ENCODE measurements around the gene FAM110D.

DNA sequence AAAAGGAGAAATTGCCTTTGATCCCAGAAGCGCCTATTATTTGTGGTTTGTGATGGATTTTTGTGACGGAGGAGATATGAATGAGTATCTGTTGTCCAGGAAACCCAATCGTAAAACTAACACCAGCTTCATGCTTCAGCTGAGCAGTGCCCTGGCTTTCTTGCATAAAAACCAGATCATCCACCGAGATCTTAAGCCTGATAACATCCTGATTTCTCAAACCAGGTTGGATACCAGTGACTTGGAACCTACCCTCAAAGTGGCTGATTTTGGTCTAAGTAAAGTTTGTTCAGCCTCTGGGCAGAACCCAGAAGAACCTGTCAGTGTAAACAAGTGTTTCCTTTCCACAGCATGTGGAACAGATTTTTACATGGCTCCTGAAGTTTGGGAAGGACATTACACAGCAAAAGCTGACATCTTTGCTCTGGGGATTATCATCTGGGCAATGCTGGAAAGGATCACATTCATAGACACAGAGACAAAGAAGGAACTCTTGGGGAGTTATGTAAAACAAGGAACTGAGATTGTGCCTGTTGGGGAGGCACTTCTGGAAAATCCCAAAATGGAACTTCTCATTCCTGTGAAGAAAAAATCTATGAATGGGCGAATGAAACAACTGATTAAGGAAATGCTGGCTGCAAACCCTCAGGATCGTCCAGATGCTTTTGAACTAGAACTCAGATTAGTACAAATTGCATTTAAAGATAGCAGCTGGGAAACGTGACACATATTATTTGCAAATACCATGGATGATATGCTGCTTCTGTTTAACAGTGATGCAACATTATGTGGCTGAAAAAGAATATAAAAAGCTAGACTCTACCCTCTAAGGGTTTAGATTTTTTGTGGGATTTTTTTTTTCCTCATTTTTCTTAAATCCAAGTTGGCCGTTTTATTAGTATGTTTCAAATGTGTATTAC lies 36.8 kb upstream of the FAM110D start:
- no peak for TF ChIP-seq EZH2 (IDR thresholded peaks at IDR 0.05; ENCODE audit: low read depth)
- TF ChIP-seq, protein P1, sequence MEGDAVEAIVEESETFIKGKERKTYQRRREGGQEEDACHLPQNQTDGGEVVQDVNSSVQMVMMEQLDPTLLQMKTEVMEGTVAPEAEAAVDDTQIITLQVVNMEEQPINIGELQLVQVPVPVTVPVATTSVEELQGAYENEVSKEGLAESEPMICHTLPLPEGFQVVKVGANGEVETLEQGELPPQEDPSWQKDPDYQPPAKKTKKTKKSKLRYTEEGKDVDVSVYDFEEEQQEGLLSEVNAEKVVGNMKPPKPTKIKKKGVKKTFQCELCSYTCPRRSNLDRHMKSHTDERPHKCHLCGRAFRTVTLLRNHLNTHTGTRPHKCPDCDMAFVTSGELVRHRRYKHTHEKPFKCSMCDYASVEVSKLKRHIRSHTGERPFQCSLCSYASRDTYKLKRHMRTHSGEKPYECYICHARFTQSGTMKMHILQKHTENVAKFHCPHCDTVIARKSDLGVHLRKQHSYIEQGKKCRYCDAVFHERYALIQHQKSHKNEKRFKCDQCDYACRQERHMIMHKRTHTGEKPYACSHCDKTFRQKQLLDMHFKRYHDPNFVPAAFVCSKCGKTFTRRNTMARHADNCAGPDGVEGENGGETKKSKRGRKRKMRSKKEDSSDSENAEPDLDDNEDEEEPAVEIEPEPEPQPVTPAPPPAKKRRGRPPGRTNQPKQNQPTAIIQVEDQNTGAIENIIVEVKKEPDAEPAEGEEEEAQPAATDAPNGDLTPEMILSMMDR (conservative IDR thresholded peaks at IDR 0.05) = no peak
